ENCODE measurements around the gene MACROD1.
A peak's percentile ranks its signal among the peaks of the same experiment; 100 is the strongest.

Gene MACROD1

DNA sequence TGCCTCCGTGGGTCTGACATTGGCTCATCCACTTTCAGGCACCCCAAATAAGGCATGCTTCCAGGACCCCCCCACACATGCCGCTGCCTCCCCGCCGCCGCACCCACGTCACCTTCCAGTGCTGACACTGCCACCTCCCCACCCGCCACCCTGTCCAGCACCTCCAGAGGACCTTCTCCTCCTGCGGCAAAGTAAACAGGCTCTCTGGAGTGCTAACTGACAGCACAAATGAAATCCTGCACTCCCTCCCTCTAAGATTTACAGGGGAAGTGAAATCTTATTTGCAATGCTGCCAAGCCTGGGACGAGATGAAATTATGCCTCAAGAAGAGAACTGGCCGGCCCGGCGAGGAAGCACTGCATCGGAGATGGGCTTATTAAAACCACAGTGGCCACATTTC lies 35.3 kb downstream of the MACROD1 start:
- no peak for DNase-seq (ENCODE audit: low read depth, low spot score)
- Histone ChIP-seq H3K9ac (ENCODE audit: insufficient read length) (no peak overlapping the region), H3K36me3 (ENCODE audit: insufficient read depth, low read length) (no peaks in the 10 kb centered on the region), H3K4me3 (no peak overlapping the region), H3K9me3 (ENCODE audit: low read depth, low read length) (no peaks in the 10 kb centered on the region), H3K27ac (no peak overlapping the region)
- TF ChIP-seq FOXP2 (optimal IDR thresholded peaks at IDR 0.05; ENCODE audit: control extremely low read depth, extremely low read length, insufficient read depth) (no peak), EZH2 (IDR thresholded peaks at IDR 0.05) (no peak), POLR2AphosphoS5 (IDR thresholded peaks at IDR 0.05; ENCODE audit: borderline replicate concordance, low read depth, low read length) (no peak)

DNA sequence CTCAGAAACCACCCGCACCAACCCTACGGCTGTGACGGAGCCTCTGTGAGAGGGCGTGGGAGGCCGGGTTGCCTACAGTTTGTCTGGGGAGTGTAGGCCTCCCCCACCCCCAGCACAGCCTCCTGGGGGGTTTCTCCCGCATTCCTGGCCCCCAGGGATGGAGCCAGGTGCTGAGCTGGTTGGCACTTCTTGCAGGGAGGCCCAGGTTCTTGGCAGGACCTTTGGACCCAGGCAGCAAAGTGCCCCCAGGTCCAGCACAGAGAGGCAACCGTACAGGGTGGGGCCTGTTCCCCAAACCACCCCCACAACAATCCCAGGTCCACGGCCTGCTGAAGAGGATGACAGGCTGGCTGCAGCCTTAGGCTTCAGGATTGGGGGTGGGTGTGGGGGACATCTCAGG lies 36.5 kb downstream of the MACROD1 start:
- no peaks in the 10 kb centered on the region for H3K36me3 ChIP-seq (ENCODE audit: insufficient read depth, low read length)
- no peak for DNase-seq (ENCODE audit: low read depth, low spot score)
- H3K9me3 ChIP-seq (ENCODE audit: low read depth, low read length): no peaks in the 10 kb centered on the region
- no peak overlapping the region for H3K9ac ChIP-seq (ENCODE audit: insufficient read length)
- TF ChIP-seq FOXP2 (optimal IDR thresholded peaks at IDR 0.05; ENCODE audit: control extremely low read depth, extremely low read length, insufficient read depth) (no peak), EZH2 (IDR thresholded peaks at IDR 0.05) (no peak), POLR2AphosphoS5 (IDR thresholded peaks at IDR 0.05; ENCODE audit: borderline replicate concordance, low read depth, low read length) (no peak)
- no peak overlapping the region for H3K27ac ChIP-seq
- no peak overlapping the region for H3K4me3 ChIP-seq

DNA sequence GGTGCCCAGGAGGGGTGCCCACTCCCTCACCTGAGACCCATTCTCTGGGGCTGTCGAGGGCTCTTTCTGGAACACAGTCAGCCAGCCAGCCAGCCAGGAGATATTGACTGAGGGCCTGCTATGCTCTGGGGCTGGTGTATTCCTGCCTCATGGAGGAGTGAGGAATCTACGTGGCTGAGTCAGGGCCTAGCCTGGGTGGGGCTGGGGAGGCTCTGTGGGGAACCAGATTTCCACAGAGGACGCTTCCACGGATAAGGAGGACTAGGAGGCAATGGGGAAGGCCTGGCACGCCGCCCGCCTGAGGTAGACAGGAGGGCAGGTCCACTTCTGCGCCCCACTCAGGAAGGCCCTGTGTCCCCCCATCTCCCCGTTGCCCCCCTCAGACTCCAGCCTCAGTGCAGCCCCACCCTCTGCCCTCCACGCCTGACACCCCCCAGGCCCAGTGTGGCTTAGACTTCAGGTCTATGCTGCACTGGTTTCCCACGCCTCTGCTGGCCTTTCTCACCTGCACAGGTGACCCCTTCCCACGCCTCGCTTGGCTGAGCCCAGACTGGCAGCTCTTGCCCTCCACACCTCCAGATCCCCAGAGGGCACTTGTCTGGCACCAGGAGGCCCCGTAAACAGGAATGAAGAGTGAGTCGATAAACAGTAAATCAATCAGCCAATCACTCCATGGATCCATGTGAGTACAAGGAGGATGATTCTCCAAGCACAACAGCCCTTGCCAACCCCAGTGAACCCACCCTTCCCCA lies 37.5 kb downstream of the MACROD1 start:
- DNase-seq (ENCODE audit: low read depth, low spot score): no peak
- no peak overlapping the region for H3K27ac ChIP-seq
- H3K4me3 ChIP-seq: no peak overlapping the region
- TF ChIP-seq FOXP2 (optimal IDR thresholded peaks at IDR 0.05; ENCODE audit: control extremely low read depth, extremely low read length, insufficient read depth): no peak
- TF ChIP-seq POLR2AphosphoS5 (IDR thresholded peaks at IDR 0.05; ENCODE audit: borderline replicate concordance, low read depth, low read length): no peak
- TF ChIP-seq EZH2 (IDR thresholded peaks at IDR 0.05): no peak
- H3K9ac ChIP-seq (ENCODE audit: insufficient read length): no peak overlapping the region
- no peaks in the 10 kb centered on the region for H3K9me3 ChIP-seq (ENCODE audit: low read depth, low read length)
- no peaks in the 10 kb centered on the region for H3K36me3 ChIP-seq (ENCODE audit: insufficient read depth, low read length)

DNA sequence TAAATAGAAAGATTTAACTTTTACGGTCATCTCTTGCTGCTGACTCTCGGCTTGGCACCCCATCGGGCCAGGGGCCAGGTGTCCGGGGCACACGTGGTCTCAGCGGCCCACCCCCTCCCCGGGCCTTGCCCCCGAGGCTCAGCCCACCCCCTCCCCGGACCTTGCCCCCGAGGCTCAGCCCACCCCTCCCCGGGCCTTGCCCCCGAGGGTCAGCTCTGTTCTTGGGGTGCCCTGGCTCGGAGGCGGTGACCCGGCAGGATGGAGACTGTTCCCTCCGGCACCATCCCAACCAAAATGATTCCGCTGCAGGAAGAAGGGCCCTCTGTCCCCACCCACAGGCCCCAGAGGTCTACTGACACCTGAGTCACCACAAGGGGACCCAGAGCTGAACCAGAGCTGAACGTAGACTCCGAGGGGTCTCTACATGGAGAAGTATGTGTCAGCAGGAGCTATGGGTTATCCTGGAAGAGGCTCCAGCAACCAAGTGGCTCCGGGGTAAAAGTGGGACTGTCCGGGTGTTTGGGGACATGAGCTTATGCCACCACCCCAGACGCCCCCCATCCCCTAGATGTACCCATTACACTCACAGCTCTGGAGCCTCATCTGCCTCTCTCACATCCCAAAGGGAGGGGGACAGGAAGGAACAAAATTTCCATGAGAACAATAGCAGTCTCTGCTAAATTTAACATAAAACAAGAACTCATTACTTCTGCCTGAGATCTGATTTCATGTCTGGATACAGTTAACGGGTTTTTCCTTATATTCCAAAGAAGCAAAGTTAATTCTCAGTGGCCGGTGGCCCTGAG lies 38.4 kb downstream of the MACROD1 start:
- TF ChIP-seq FOXP2 (optimal IDR thresholded peaks at IDR 0.05; ENCODE audit: control extremely low read depth, extremely low read length, insufficient read depth) (no peak), POLR2AphosphoS5 (IDR thresholded peaks at IDR 0.05; ENCODE audit: borderline replicate concordance, low read depth, low read length) (no peak)

GRCh38 chr11:64126796-64127195 lies 39.1 kb downstream of the MACROD1 start:
- H3K36me3 ChIP-seq (ENCODE audit: insufficient read depth, low read length): no peaks in the 10 kb centered on the region
- no peaks in the 10 kb centered on the region for H3K9me3 ChIP-seq (ENCODE audit: low read depth, low read length)
- H3K27ac ChIP-seq: no peak overlapping the region
- DNase-seq (ENCODE audit: low read depth, low spot score): no peak
- no peak overlapping the region for H3K9ac ChIP-seq (ENCODE audit: insufficient read length)
- TF ChIP-seq FOXP2 (optimal IDR thresholded peaks at IDR 0.05; ENCODE audit: control extremely low read depth, extremely low read length, insufficient read depth) (no peak), EZH2 (IDR thresholded peaks at IDR 0.05) (no peak), POLR2AphosphoS5 (IDR thresholded peaks at IDR 0.05; ENCODE audit: borderline replicate concordance, low read depth, low read length) (no peak)
- no peak overlapping the region for H3K4me3 ChIP-seq

More for the DNA sequence above, 38.4 kb downstream of the MACROD1 start:
- Histone ChIP-seq H3K9me3 (ENCODE audit: low read depth, low read length) (no peaks in the 10 kb centered on the region), H3K27ac (no peak overlapping the region), H3K36me3 (ENCODE audit: insufficient read depth, low read length) (no peaks in the 10 kb centered on the region), H3K9ac (ENCODE audit: insufficient read length) (no peak overlapping the region), H3K4me3 (no peak overlapping the region)
- DNase-seq (ENCODE audit: low read depth, low spot score): no peak

DNA sequence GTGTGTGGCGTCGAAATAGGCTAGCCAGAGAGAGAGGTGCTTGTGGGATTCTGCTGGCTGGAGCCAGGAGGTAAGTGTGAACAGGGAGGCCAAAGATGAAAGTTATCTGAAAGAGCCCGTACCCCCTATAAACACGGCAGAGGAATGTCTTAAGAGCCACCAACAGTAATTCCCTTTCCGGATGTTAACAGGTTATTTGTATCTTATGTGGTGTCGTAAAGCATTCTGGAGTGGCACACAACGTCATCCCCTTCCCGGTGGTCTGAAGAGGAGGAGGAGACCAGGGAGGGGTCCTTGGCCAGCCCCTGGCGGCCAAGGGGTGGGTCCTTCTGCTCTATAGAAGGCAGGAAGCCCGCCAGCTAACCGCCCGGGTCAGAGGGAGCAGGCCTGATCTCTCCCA lies 39.5 kb downstream of the MACROD1 start:
- H3K36me3 ChIP-seq (ENCODE audit: insufficient read depth, low read length): no peaks in the 10 kb centered on the region
- TF ChIP-seq FOXP2 (optimal IDR thresholded peaks at IDR 0.05; ENCODE audit: control extremely low read depth, extremely low read length, insufficient read depth) (no peak), POLR2AphosphoS5 (IDR thresholded peaks at IDR 0.05; ENCODE audit: borderline replicate concordance, low read depth, low read length) (no peak), EZH2 (IDR thresholded peaks at IDR 0.05) (no peak)
- no peak overlapping the region for H3K4me3 ChIP-seq
- H3K9me3 ChIP-seq (ENCODE audit: low read depth, low read length): no peaks in the 10 kb centered on the region
- H3K9ac ChIP-seq (ENCODE audit: insufficient read length): no peak overlapping the region
- no peak for DNase-seq (ENCODE audit: low read depth, low spot score)
- H3K27ac ChIP-seq: no peak overlapping the region

GRCh38 chr11:64125676-64126075 lies 40.2 kb downstream of the MACROD1 start:
- DNase-seq (ENCODE audit: low read depth, low spot score): no peak

DNA sequence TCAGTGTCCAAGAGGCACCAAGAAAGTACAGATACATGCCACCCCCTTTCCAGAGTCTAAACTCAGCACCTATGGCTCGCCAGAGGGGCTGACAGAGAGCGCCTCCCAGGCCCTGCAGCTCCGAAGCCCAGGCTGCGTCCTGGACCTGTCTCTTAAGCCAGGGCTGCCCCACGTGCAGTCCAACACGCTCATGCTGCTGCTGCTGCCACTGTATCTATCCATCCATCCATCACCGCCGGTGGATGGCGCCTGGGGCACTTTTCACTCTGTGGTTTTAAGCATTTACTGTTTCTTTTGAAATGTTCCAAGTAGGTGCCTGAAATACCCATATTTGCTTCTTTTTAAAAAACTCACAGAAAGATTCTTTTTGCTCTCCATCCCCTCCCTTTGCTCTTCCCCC lies 41.8 kb downstream of the MACROD1 start:
- no peaks in the 10 kb centered on the region for H3K9me3 ChIP-seq (ENCODE audit: low read depth, low read length)
- peak overlapping the region; percentile 31; the same call in 1 of the 2 replicates for H3K4me3 ChIP-seq
- no peaks in the 10 kb centered on the region for H3K36me3 ChIP-seq (ENCODE audit: insufficient read depth, low read length)
- H3K27ac ChIP-seq: peak overlapping the region; percentile 27; the same call in 1 of the 2 replicates
- no peak for DNase-seq (ENCODE audit: low read depth, low spot score)
- H3K9ac ChIP-seq (ENCODE audit: insufficient read length): no peak overlapping the region
- TF ChIP-seq POLR2AphosphoS5 (IDR thresholded peaks at IDR 0.05; ENCODE audit: borderline replicate concordance, low read depth, low read length) (no peak), FOXP2 (optimal IDR thresholded peaks at IDR 0.05; ENCODE audit: control extremely low read depth, extremely low read length, insufficient read depth) (no peak), EZH2 (IDR thresholded peaks at IDR 0.05) (no peak)

More at GRCh38 chr11:64125676-64126075, 40.2 kb downstream of the MACROD1 start:
- Histone ChIP-seq H3K36me3 (ENCODE audit: insufficient read depth, low read length) (no peaks in the 10 kb centered on the region), H3K4me3 (no peak overlapping the region), H3K27ac (no peak overlapping the region), H3K9ac (ENCODE audit: insufficient read length) (no peak overlapping the region), H3K9me3 (ENCODE audit: low read depth, low read length) (no peaks in the 10 kb centered on the region)
- no peak for TF ChIP-seq POLR2AphosphoS5 (IDR thresholded peaks at IDR 0.05; ENCODE audit: borderline replicate concordance, low read depth, low read length)
- TF ChIP-seq FOXP2 (optimal IDR thresholded peaks at IDR 0.05; ENCODE audit: control extremely low read depth, extremely low read length, insufficient read depth): no peak
- no peak for TF ChIP-seq EZH2 (IDR thresholded peaks at IDR 0.05)

Data from SK-N-MC (cell line).